Natural killer cell (primary cell): ENCODE data around the gene SSC5D. TPM values are rescaled to one million over a fixed set of nuclear protein-coding genes. Genes with fewer than 3 reads are reported as not detected.
A peak's percentile ranks its signal among the peaks of the same experiment; 100 is the strongest.

ENCODE experiments used
- ATAC-seq, 3 donors: fragments of 150-1000 bp in 2 of 3; fragments of 200-7000 bp in 1 of 3; cut with Tn5 transposase; 1 replicate in 1 of 3; 2 replicates in 2 of 3; pipeline ENCODE4 v1.10.0; 2021; ENCODE audit warnings: mild to moderate bottlenecking in 2 of 3, moderate library complexity in 2 of 3
- DNase-seq, 2 donors: peaks; one replicate each; pipeline versions ENCODE4 v3.0.0 to v3.0.0-alpha.2; 2013 to 2021; ENCODE audit warnings: mixed read lengths in 1 of 2
- H3K27ac ChIP-seq: one replicate; pipeline ENCODE4 v1.5.1; 2013; ENCODE audit warnings: mild to moderate bottlenecking, low read length
- H3K27me3 ChIP-seq: one replicate; pipeline ENCODE4 v1.6.1; 2013; ENCODE audit warnings: low read length; ENCODE audit not compliant: control insufficient read depth, insufficient read depth
- H3K36me3 ChIP-seq: one replicate; pipeline ENCODE4 v1.6.1; 2013; ENCODE audit warnings: low read length; ENCODE audit not compliant: control insufficient read depth, insufficient read depth
- H3K4me1 ChIP-seq: one replicate; pipeline ENCODE4 v1.6.1; 2013; ENCODE audit warnings: low read length; ENCODE audit not compliant: control insufficient read depth, insufficient read depth
- H3K4me3 ChIP-seq: one replicate; pipeline ENCODE4 v1.5.1; 2013; ENCODE audit warnings: low read length
- H3K9me3 ChIP-seq: one replicate; pipeline ENCODE4 v1.6.1; 2013; ENCODE audit warnings: low read length; ENCODE audit not compliant: control insufficient read depth, insufficient read depth
- H3K27ac Mint-ChIP-seq, 2 donors: one replicate each; pipeline ENCODE4 v1.8.0; 2022; ENCODE audit warnings: mild to moderate bottlenecking in 2 of 2, mixed read lengths in 2 of 2, moderate library complexity in 1 of 2
- H3K27me3 Mint-ChIP-seq, 2 donors: one replicate each; pipeline ENCODE4 v1.8.0; 2022; ENCODE audit warnings: low read depth in 2 of 2, mixed read lengths in 2 of 2
- H3K36me3 Mint-ChIP-seq: one replicate; pipeline ENCODE4 v1.8.0; 2022; ENCODE audit warnings: mixed read lengths
- H3K4me1 Mint-ChIP-seq, 2 donors: one replicate each; pipeline ENCODE4 v1.8.0; 2022; ENCODE audit warnings: mixed read lengths in 2 of 2
- H3K4me3 Mint-ChIP-seq: one replicate; pipeline ENCODE4 v1.8.0; 2022; ENCODE audit warnings: mild to moderate bottlenecking, moderate library complexity, mixed read lengths
- H3K9me3 Mint-ChIP-seq, 2 donors: one replicate each; pipeline ENCODE4 v1.8.0; 2022; ENCODE audit warnings: mixed read lengths in 2 of 2
- WGBS: methylation state at CpG from one replicate; pipeline ENCODE4 v1.1.7; 2013; ENCODE audit warnings: missing lambda C conversion rate; ENCODE audit not compliant: insufficient coverage; 5-methylcytosine and 5-hydroxymethylcytosine counted together
- intact Hi-C: fragments of 100-400 bp; cut with micrococcal nuclease; formaldehyde crosslinking; loops from one replicate; pipeline ENCODE4 v1.14.2; 2022
- total RNA-seq, 4 donors: library from RNA; stranded (reverse); fragments of 120-200 nt in 1 of 4; gene quantifications; one replicate each; pipeline versions ENCODE4 v1.2.3 to v1.2.4, GENCODE V29; 2013 to 2022
- TF ChIP-seq, protein P1 (sequence below): fragments of 200-600 bp; IDR thresholded peaks from one replicate; pipeline ENCODE4 v1.8.0; 2022; ENCODE audit warnings: antibody characterized with exemption

The SSC5D gene
- total RNA-seq, 3 donors from 2014 or later (not counting 1 experiment from before 2014, with no cell fraction given): 0.11 to 0.68 (median 0.58) TPM

DNA sequence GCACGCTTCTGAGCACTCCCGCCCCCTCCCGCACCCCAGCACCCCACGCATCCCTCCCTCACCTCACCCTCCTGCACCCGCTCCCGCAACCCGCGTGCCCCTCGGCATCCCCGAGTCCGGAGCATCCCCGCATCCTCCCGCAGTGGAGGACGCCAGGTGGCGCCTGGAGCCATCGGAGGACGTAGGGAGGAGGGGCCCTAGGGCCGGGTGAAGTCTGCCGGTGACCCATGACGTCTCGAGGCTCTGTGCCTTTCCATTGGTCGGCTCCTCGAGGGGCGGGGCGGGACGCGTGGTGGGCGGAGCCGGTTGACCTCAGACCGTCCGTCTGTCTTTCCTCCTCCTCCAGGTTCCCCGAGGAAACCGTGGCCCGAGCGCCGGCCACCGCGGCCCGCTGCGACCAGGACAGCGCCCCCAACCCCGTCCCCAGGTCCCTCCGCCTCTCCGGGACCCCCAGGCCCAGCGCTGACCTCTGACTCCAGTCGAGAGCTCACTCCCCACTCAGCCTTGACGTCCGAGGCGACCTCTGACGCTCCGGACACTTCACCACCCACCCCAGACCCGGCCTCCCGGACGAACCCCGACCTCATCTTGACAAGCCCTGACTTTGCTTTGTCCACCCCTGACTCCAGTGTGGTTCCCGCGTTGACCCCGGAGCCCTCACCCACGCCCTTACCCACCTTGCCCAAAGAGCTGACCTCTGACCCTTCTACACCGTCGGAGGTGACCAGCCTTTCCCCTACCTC is 28.8 kb downstream of the SSC5D start:
- intact Hi-C loops: loop anchor here (1.0 kb wide), 3 partner anchors 89 to 137 kb away; no protein-coding TSS in a partner anchor
- 9% methylated on average over 61 of the region's 61 CpGs for WGBS
- H3K4me3 ChIP-seq: peak overlapping the region; percentile 16
- H3K4me1 ChIP-seq: peaks cover 10% of the 10 kb centered on the region
- H3K27ac ChIP-seq: peak overlapping the region; percentile 73
- ATAC-seq (peak; percentile 100), DNase-seq (peak; percentile 91 to 95)
- no peaks in the 10 kb centered on the region for H3K36me3 ChIP-seq
- H3K9me3 Mint-ChIP-seq: no peaks in the 10 kb centered on the region
- peak overlapping the region; percentile 51 for H3K4me3 Mint-ChIP-seq
- no peaks in the 10 kb centered on the region for H3K27me3 ChIP-seq
- TF ChIP-seq, protein P1, sequence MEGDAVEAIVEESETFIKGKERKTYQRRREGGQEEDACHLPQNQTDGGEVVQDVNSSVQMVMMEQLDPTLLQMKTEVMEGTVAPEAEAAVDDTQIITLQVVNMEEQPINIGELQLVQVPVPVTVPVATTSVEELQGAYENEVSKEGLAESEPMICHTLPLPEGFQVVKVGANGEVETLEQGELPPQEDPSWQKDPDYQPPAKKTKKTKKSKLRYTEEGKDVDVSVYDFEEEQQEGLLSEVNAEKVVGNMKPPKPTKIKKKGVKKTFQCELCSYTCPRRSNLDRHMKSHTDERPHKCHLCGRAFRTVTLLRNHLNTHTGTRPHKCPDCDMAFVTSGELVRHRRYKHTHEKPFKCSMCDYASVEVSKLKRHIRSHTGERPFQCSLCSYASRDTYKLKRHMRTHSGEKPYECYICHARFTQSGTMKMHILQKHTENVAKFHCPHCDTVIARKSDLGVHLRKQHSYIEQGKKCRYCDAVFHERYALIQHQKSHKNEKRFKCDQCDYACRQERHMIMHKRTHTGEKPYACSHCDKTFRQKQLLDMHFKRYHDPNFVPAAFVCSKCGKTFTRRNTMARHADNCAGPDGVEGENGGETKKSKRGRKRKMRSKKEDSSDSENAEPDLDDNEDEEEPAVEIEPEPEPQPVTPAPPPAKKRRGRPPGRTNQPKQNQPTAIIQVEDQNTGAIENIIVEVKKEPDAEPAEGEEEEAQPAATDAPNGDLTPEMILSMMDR: peak; percentile 74
- no peaks in the 10 kb centered on the region for H3K36me3 Mint-ChIP-seq
- no peaks in the 10 kb centered on the region for H3K27me3 Mint-ChIP-seq
- peaks cover 0 to 8% of the 10 kb centered on the region in 2 donors for H3K4me1 Mint-ChIP-seq
- no peaks in the 10 kb centered on the region for H3K9me3 ChIP-seq
- peak overlapping the region in 1 of 2 donors; percentile 89 for H3K27ac Mint-ChIP-seq

- Histone ChIP-seq H3K4me1 (peaks cover 10% of the 10 kb centered on the region), H3K27me3 (no peaks in the 10 kb centered on the region), H3K36me3 (no peaks in the 10 kb centered on the region), H3K27ac (no peak overlapping the region), H3K4me3 (no peak overlapping the region), H3K9me3 (no peaks in the 10 kb centered on the region)
- Mint-ChIP-seq H3K27ac (no peak overlapping the region), H3K4me3 (no peak overlapping the region), H3K27me3 (peaks cover 0 to 3% of the 10 kb centered on the region in 2 donors), H3K36me3 (no peaks in the 10 kb centered on the region), H3K9me3 (no peaks in the 10 kb centered on the region), H3K4me1 (peaks cover 0 to 8% of the 10 kb centered on the region in 2 donors)
- ATAC-seq (no peak), DNase-seq (no peak)
- intact Hi-C loops: no loop called here
- WGBS: 93% methylated on average over 10 of the region's 10 CpGs
- TF ChIP-seq, protein P1: no peak
These were observed 31.4 kb downstream of the SSC5D start for GRCh38 chr19:55519451-55520311.

GRCh38 chr19:55520691-55521292 is 32.6 kb downstream of the SSC5D start:
- no peak overlapping the region for H3K4me3 ChIP-seq
- H3K27ac Mint-ChIP-seq: no peak overlapping the region
- no peaks in the 10 kb centered on the region for H3K9me3 ChIP-seq
- H3K4me1 Mint-ChIP-seq: peaks cover 0 to 8% of the 10 kb centered on the region in 2 donors
- no peak overlapping the region for H3K27ac ChIP-seq
- TF ChIP-seq, protein P1: no peak
- no peaks in the 10 kb centered on the region for H3K36me3 ChIP-seq
- WGBS: 82% methylated on average over 14 of the region's 14 CpGs
- peaks cover 0 to 3% of the 10 kb centered on the region in 2 donors for H3K27me3 Mint-ChIP-seq
- H3K36me3 Mint-ChIP-seq: no peaks in the 10 kb centered on the region
- H3K27me3 ChIP-seq: no peaks in the 10 kb centered on the region
- H3K4me1 ChIP-seq: peaks cover 10% of the 10 kb centered on the region
- no peaks in the 10 kb centered on the region for H3K9me3 Mint-ChIP-seq
- no peak for ATAC-seq
- intact Hi-C loops: no loop called here
- DNase-seq: no peak
- no peak overlapping the region for H3K4me3 Mint-ChIP-seq
